Measurements from ENCODE around the gene DDX6. TPM values are rescaled to one million over a fixed set of nuclear protein-coding genes. Genes with fewer than 3 reads are reported as not detected.

DDX6 gene
- total RNA-seq, 4 donors from 2014 or later = 63.0 to 295 (median 118) TPM

GRCh38 chr11:118705111-118705741 lies 85.7 kb downstream of the DDX6 start:
- H3K9me3 ChIP-seq = no peaks in the 10 kb centered on the region
- no peaks in the 10 kb centered on the region for H3K36me3 ChIP-seq
- no peak for DNase-seq
- H3K4me3 ChIP-seq = no peak overlapping the region
- H3K27ac ChIP-seq = no peak overlapping the region
- TF ChIP-seq CTCF (IDR thresholded peaks at IDR 0.05) = no peak
- TF ChIP-seq POLR2A (IDR thresholded peaks at IDR 0.05) = no peak
- H3K4me1 ChIP-seq = no peaks in the 10 kb centered on the region
- H3K27me3 ChIP-seq = no peaks in the 10 kb centered on the region
- intact Hi-C loops (cut with DNase I; ENCODE audit: low total_unique reads) = no loop called here

GRCh38 chr11:118703563-118704106 lies 87.3 kb downstream of the DDX6 start:
- no peaks in the 10 kb centered on the region for H3K36me3 ChIP-seq
- H3K27ac ChIP-seq = no peak overlapping the region
- intact Hi-C loops (cut with DNase I; ENCODE audit: low total_unique reads) = no loop called here
- TF ChIP-seq POLR2A (IDR thresholded peaks at IDR 0.05) (no peak), CTCF (IDR thresholded peaks at IDR 0.05) (no peak)
- H3K27me3 ChIP-seq = no peaks in the 10 kb centered on the region
- no peaks in the 10 kb centered on the region for H3K9me3 ChIP-seq
- no peaks in the 10 kb centered on the region for H3K4me1 ChIP-seq
- DNase-seq = no peak
- H3K4me3 ChIP-seq = no peak overlapping the region

GRCh38 chr11:118699506-118700220 lies 91.3 kb downstream of the DDX6 start:
- Histone ChIP-seq H3K27me3 (no peaks in the 10 kb centered on the region), H3K9me3 (no peaks in the 10 kb centered on the region), H3K4me1 (no peaks in the 10 kb centered on the region), H3K36me3 (no peaks in the 10 kb centered on the region), H3K27ac (no peak overlapping the region), H3K4me3 (no peak overlapping the region)
- DNase-seq = no peak
- intact Hi-C loops (cut with DNase I; ENCODE audit: low total_unique reads) = no loop called here
- TF ChIP-seq POLR2A (IDR thresholded peaks at IDR 0.05) (no peak), CTCF (IDR thresholded peaks at IDR 0.05) (no peak)

Small RNAs within 50 kb of the gene (small RNA-seq; reads per million reads assigned to genes)
- gene AP004609.2 = not detected
- not detected for gene RF00019
- gene RNU6-376P = not detected

Other genes with a start within 250 kb of the DDX6 start
- gene IFT46, start 225.2 kb downstream of the DDX6 start, total RNA-seq = 10 to 100 TPM; 37.4 to 73.5 (median 58.7) TPM
- gene ARCN1, start 218.8 kb downstream of the DDX6 start, total RNA-seq = 100 to 1,000 TPM in 2 of 4 donors, 10 to 100 TPM in 2; 55.3 to 154 (median 112) TPM
- gene PHLDB1, start 183.5 kb downstream of the DDX6 start, total RNA-seq = 100 to 1,000 TPM in 3 of 4 donors, 10 to 100 TPM in 1; 53.5 to 517 (median 287) TPM
- not detected for gene TREH, start 111.5 kb downstream of the DDX6 start, total RNA-seq
- gene CXCR5, start 92.7 kb upstream of the DDX6 start, total RNA-seq = under 1 TPM in 1 of 4 donors, not detected in 3; 0.14 TPM
- gene BCL9L, start 134.8 kb upstream of the DDX6 start, total RNA-seq = 100 to 1,000 TPM in 1 of 4 donors, 10 to 100 TPM in 1, 1 to 10 TPM in 2; 2.9 to 157 (median 13.7) TPM
- gene UPK2, start 165.1 kb upstream of the DDX6 start, total RNA-seq = not detected
- not detected for gene FOXR1, start 180.6 kb upstream of the DDX6 start, total RNA-seq
- gene CENATAC, start 207.0 kb upstream of the DDX6 start, total RNA-seq = 10 to 100 TPM; 19.5 to 88.2 (median 49.7) TPM
- gene RPS25, start 227.2 kb upstream of the DDX6 start, total RNA-seq = 1,000 to 10,000 TPM; 1,075 to 3,325 (median 1,649) TPM
- 10 to 100 TPM in 2 of 4 donors, 1 to 10 TPM in 2; 8.2 to 55.4 (median 28.6) TPM for gene TRAPPC4, start 227.6 kb upstream of the DDX6 start, total RNA-seq
- 10 to 100 TPM in 2 of 4 donors, 1 to 10 TPM in 2; 7.4 to 18.1 (median 11.9) TPM for gene SLC37A4, start 239.7 kb upstream of the DDX6 start, total RNA-seq

Measured in uterus (tissue), 4 donors.